HepG2 (cell line): Measurements from ENCODE around the gene MAP1LC3A. TPM values are rescaled to one million over a fixed set of nuclear protein-coding genes. Genes with fewer than 3 reads are reported as not detected.
A peak's percentile ranks its signal among the peaks of the same experiment; 100 is the strongest.

Source experiments
- ARID3A ChIP-seq: IDR thresholded peaks from 2 replicates; pipeline ENCODE4 v1.6.1; 2012; ENCODE audit warnings: low read depth, low read length, improper control_type of control experiment
- CHCHD3 ChIP-seq: sonication (generic); formaldehyde crosslinking; IDR thresholded peaks from 2 replicates; pipeline ENCODE4 v1.8.0; 2022; ENCODE audit warnings: mild to moderate bottlenecking, missing genetic modification reagents, moderate library complexity
- CHD2 ChIP-seq: IDR thresholded peaks from 2 replicates; pipeline ENCODE4 v1.6.1; 2011; ENCODE audit warnings: low read depth, low read length, improper control_type of control experiment
- FOXP4 ChIP-seq: sonication (generic); formaldehyde crosslinking; IDR thresholded peaks from 2 replicates; pipeline ENCODE4 v1.4.0; 2020; ENCODE audit warnings: missing genetic modification reagents
- HNRNPL ChIP-seq: fragments of 200-400 bp; formaldehyde crosslinking; IDR thresholded peaks from 2 replicates; pipeline ENCODE4 v1.6.1; 2017; ENCODE audit warnings: mild to moderate bottlenecking, low read depth, low read length
- IKZF5 ChIP-seq: IDR thresholded peaks from 2 replicates; pipeline ENCODE4 v1.6.1; 2018; ENCODE audit warnings: missing genetic modification reagents, mild to moderate bottlenecking, missing compliant biosample characterization
- MZF1 ChIP-seq: sonication (generic); formaldehyde crosslinking; IDR thresholded peaks from 2 replicates; pipeline ENCODE4 v1.8.1; 2023; ENCODE audit warnings: mild to moderate bottlenecking, missing genetic modification reagents, borderline replicate concordance
- PITX1 ChIP-seq: sonication (generic); formaldehyde crosslinking; IDR thresholded peaks from 2 replicates; pipeline ENCODE4 v1.5.1; 2020; ENCODE audit warnings: mild to moderate bottlenecking, missing genetic modification reagents
- PTBP1 ChIP-seq: fragments of 200-400 bp; formaldehyde crosslinking; IDR thresholded peaks from 2 replicates; pipeline ENCODE4 v1.6.1; 2018; ENCODE audit warnings: low read length, low read depth; ENCODE audit not compliant: poor library complexity, severe bottlenecking
- RXRA ChIP-seq: sonication (generic); formaldehyde crosslinking; IDR thresholded peaks from 2 replicates; pipeline ENCODE4 v1.5.1; 2020; ENCODE audit warnings: missing genetic modification reagents
- SAFB2 ChIP-seq: sonication (generic); formaldehyde crosslinking; IDR thresholded peaks from 2 replicates; pipeline ENCODE4 v1.5.1; 2020; ENCODE audit warnings: missing genetic modification reagents, low read depth, mild to moderate bottlenecking, borderline replicate concordance
- SALL1 ChIP-seq: sonication (generic); formaldehyde crosslinking; IDR thresholded peaks from 2 replicates; pipeline ENCODE4 v1.8.0; 2022; ENCODE audit warnings: mild to moderate bottlenecking, missing genetic modification reagents
- ZBTB1 ChIP-seq: sonication (generic); formaldehyde crosslinking; IDR thresholded peaks from 2 replicates; pipeline ENCODE4 v1.4.0; 2020; ENCODE audit warnings: missing genetic modification reagents, borderline replicate concordance
- ZMAT3 ChIP-seq: sonication (generic); formaldehyde crosslinking; conservative IDR thresholded peaks from 2 replicates; pipeline ENCODE4 v1.7.0; 2021; ENCODE audit warnings: missing genetic modification reagents
- ZNF180 ChIP-seq: sonication (generic); formaldehyde crosslinking; IDR thresholded peaks from 2 replicates; pipeline ENCODE4 v1.4.0; 2020; ENCODE audit warnings: low read depth, missing genetic modification reagents, borderline replicate concordance
- ZNF207 ChIP-seq: fragments of 450-650 bp; IDR thresholded peaks from 2 replicates; pipeline ENCODE4 v1.6.1; 2016; ENCODE audit warnings: antibody characterized with exemption, borderline replicate concordance
- ZNF224 ChIP-seq: sonication (generic); formaldehyde crosslinking; IDR thresholded peaks from 2 replicates; pipeline ENCODE4 v1.5.0; 2020; ENCODE audit warnings: mild to moderate bottlenecking, missing genetic modification reagents
- ZNF331 ChIP-seq: sonication (generic); formaldehyde crosslinking; IDR thresholded peaks from 2 replicates; pipeline ENCODE4 v1.4.0; 2020; ENCODE audit warnings: missing genetic modification reagents
- ZNF446 ChIP-seq: sonication (generic); formaldehyde crosslinking; IDR thresholded peaks from 2 replicates; pipeline ENCODE4 v1.5.0; 2020; ENCODE audit warnings: mild to moderate bottlenecking, missing genetic modification reagents
- ZNF687 ChIP-seq: sonication (generic); formaldehyde crosslinking; IDR thresholded peaks from 2 replicates; pipeline ENCODE4 v1.5.1; 2020; ENCODE audit warnings: mild to moderate bottlenecking, missing genetic modification reagents, moderate library complexity
- polyA plus RNA-seq, 8 experiments: library from polyadenylated mRNA; depleted of rRNA in 3 of 8; stranded (reverse) in 7 of 8; unstranded in 1 of 8; fragments of >200 nt; fragmentation: Illumina TruSeq in 4 of 8; extraction: Trizol in 4 of 8; gene quantifications; 2 replicates each; pipeline versions ENCODE4 v1.2.1 to v1.2.3, GENCODE V29; 2011 to 2016; ENCODE audit warnings: low read depth in 4 of 8, missing spikeins in 1 of 8, mixed read lengths in 1 of 8; ENCODE audit not compliant: insufficient read depth in 1 of 8
- total RNA-seq, 5 experiments: library from RNA; depleted of rRNA; stranded (reverse); fragments of >200 nt; fragmentation: Illumina TruSeq; extraction: Trizol; gene quantifications; 2 replicates each; pipeline ENCODE4 v1.2.3, GENCODE V29; 2016; ENCODE audit warnings: low read depth in 1 of 5

The MAP1LC3A gene
- total and polyA plus RNA-seq, 2 of the 13 experiments (the other 11 are each of a cell fraction or from before 2014, with no cell fraction given) = not detected

- peak; percentile 52; the same call in 1 of the 2 replicates for TF ChIP-seq ZNF687
- TF ChIP-seq HNRNPL = peak; percentile 81
- TF ChIP-seq ZNF180 (CRISPR knock-in tag) = no peak
- 0 out of 2 replicates have a peak, but pooled peaks have one; percentile 21 for TF ChIP-seq PITX1 (CRISPR knock-in tag)
- no peak for TF ChIP-seq ARID3A
- TF ChIP-seq ZNF207 = no peak
- TF ChIP-seq ZNF331 (CRISPR knock-in tag) = no peak
- TF ChIP-seq FOXP4 (CRISPR knock-in tag) = no peak
- no peak for TF ChIP-seq ZMAT3 (CRISPR knock-in tag)
- no peak for TF ChIP-seq CHD2
- peak; percentile 42 for TF ChIP-seq PTBP1
- TF ChIP-seq ZBTB1 = no peak
- no peak for TF ChIP-seq ZNF224 (CRISPR knock-in tag)
- TF ChIP-seq IKZF5 (CRISPR knock-in tag) = no peak
- TF ChIP-seq CHCHD3 (CRISPR knock-in tag) = 0 out of 2 replicates have a peak, but pooled peaks have one; percentile 34
- no peak for TF ChIP-seq SAFB2 (CRISPR knock-in tag)
- TF ChIP-seq SALL1 (CRISPR knock-in tag) = 0 out of 2 replicates have a peak, but pooled peaks have one; percentile 29
- TF ChIP-seq ZNF446 (CRISPR knock-in tag) = no peak
- peak; percentile 39; the same call in 1 of the 2 replicates for TF ChIP-seq RXRA
- TF ChIP-seq MZF1 = no peak
Measured at GRCh38 chr20:34562641-34563040, 4.1 kb downstream of the MAP1LC3A start (continued).
